COR-L47 (cell line): ENCODE measurements around the gene ASPA.
"Not testable (repeated sequence)": the region's sequence is repeated elsewhere in the genome, so short reads cannot be mapped to it uniquely, and the experiment has no call there.

Source experiments
- DNase-seq: peaks from one replicate; lab custom pipeline; 2025; lab: John Stamatoyannopoulos, UW

Gene ASPA

GRCh38 chr17:3475812-3476610 is at the start of gene ASPA:
TSS of gene ASPA (plus strand) at chr17:3475997. CDS start at chr17:3476160, 163 bp downstream.
- no peak for DNase-seq

GRCh38 chr17:3433215-3433614 is 42.6 kb upstream of the ASPA start:
- DNase-seq = not testable (repeated sequence)

- no peak for DNase-seq
Observed at GRCh38 chr17:3433741-3434140, 42.1 kb upstream of the ASPA start, which contains the start of gene OR1E2. TSS of gene OR1E2 (minus strand) at chr17:3433841. CDS start at chr17:3433841, 0 bp downstream.

- DNase-seq = no peak
Observed at GRCh38 chr17:3438368-3438767, 37.4 kb upstream of the ASPA start.

- no peak for DNase-seq
Observed at GRCh38 chr17:3440451-3440850, 35.3 kb upstream of the ASPA start.

- no peak for DNase-seq
Observed at GRCh38 chr17:3447625-3448024, 28.2 kb upstream of the ASPA start.

- no peak for DNase-seq
Observed at GRCh38 chr17:3448059-3448665, 27.6 kb upstream of the ASPA start.

GRCh38 chr17:3466355-3466754 is 9.4 kb upstream of the ASPA start:
- not testable (repeated sequence) for DNase-seq

- no peak for DNase-seq
Observed at GRCh38 chr17:3469529-3469928, 6.3 kb upstream of the ASPA start.

- DNase-seq = no peak
Observed at GRCh38 chr17:3471599-3471998, 4.2 kb upstream of the ASPA start, which contains the start of gene SPATA22. TSS of gene SPATA22 (minus strand) at chr17:3471819. CDS start at chr17:3469325, 2,494 bp downstream.

- no peak for DNase-seq
Observed at GRCh38 chr17:3472137-3472536, 3.7 kb upstream of the ASPA start.

- no peak for DNase-seq
Observed at GRCh38 chr17:3474212-3474611, 1.6 kb upstream of the ASPA start.

- DNase-seq = no peak
Observed at GRCh38 chr17:3475251-3475685, 529 bp upstream of the ASPA start.

GRCh38 chr17:3479988-3480387 is 4.2 kb downstream of the ASPA start:
- DNase-seq = no peak

GRCh38 chr17:3482852-3483251 is 7.1 kb downstream of the ASPA start:
- no peak for DNase-seq

- DNase-seq = no peak
Observed at GRCh38 chr17:3485481-3486068, 9.8 kb downstream of the ASPA start.

- no peak for DNase-seq
Observed at GRCh38 chr17:3497101-3497500, 21.3 kb downstream of the ASPA start.

- no peak for DNase-seq
Observed at GRCh38 chr17:3501344-3501743, 25.5 kb downstream of the ASPA start.

- no peak for DNase-seq
Observed at GRCh38 chr17:3502466-3502865, 26.7 kb downstream of the ASPA start.

- DNase-seq = no peak
Observed at GRCh38 chr17:3503285-3503684, 27.5 kb downstream of the ASPA start.

- DNase-seq = no peak
Observed at GRCh38 chr17:3505008-3505407, 29.2 kb downstream of the ASPA start.

GRCh38 chr17:3506054-3506453 is 30.3 kb downstream of the ASPA start:
- DNase-seq = no peak

GRCh38 chr17:3507071-3507470 is 31.3 kb downstream of the ASPA start:
- no peak for DNase-seq
